SK-N-SH (cell line): ENCODE results near the gene MRPL12. TPM values are rescaled to one million over a fixed set of nuclear protein-coding genes. Genes with fewer than 3 reads are reported as not detected.
A peak's percentile ranks its signal among the peaks of the same experiment; 100 is the strongest.

Experiments
- CTCF ChIA-PET: fragments of 300-600, 350-600 bp; formaldehyde crosslinking; extraction: SDS; loops from one replicate; lab custom pipeline; 2021; lab: Yijun Ruan, JAX
- POLR2A ChIA-PET: fragments of 350-600 bp; sonication (Branson Sonifier 250); formaldehyde crosslinking; extraction: SDS; loops from one replicate; lab custom pipeline; 2020; ENCODE audit warnings: antibody characterized with exemption, inconsistent platforms; lab: Yijun Ruan, JAX
- DNase-seq: peaks from one replicate; pipeline ENCODE4 v3.0.0; 2012
- H2AFZ ChIP-seq: fragments of 200-600 bp; sonication (generic); 2 replicates; pipeline ENCODE4 v1.8.1; 2016; ENCODE audit warnings: antibody characterized with exemption, mild to moderate bottlenecking, low read depth
- H3F3A ChIP-seq: fragments of 200-600 bp; sonication (generic); replicated peaks from 2 replicates; pipeline ENCODE3; 2016; ENCODE audit warnings: antibody characterized with exemption, mild to moderate bottlenecking; ENCODE audit not compliant: insufficient read depth
- H3K27ac ChIP-seq, 2 experiments: fragments of 200-500 bp in 1 of 2; fragments of 200-600 bp in 1 of 2; sonication (Bioruptor generic) in 1 of 2; sonication (generic), shearing (Covaris generic) in 1 of 2; 2 replicates each; pipeline versions ENCODE4 v1.5.1 to v1.6.1; 2014 to 2016; ENCODE audit warnings: low read depth in 2 of 2, inconsistent platforms in 1 of 2, low read length in 1 of 2, mild to moderate bottlenecking in 1 of 2, mixed read lengths in 1 of 2
- H3K27me3 ChIP-seq: fragments of 200-600 bp; sonication (generic), shearing (Covaris generic); 2 replicates; pipeline ENCODE4 v1.6.1; 2016; ENCODE audit warnings: mixed run types; ENCODE audit not compliant: insufficient read depth
- H3K36me3 ChIP-seq, 2 experiments: fragments of 200-500 bp in 1 of 2; fragments of 200-600 bp in 1 of 2; sonication (Bioruptor generic) in 1 of 2; sonication (generic) in 1 of 2; replicated peaks in 1 of 2; 2 replicates each; pipeline versions ENCODE3 to v1.5.1; 2014 to 2016; ENCODE audit warnings: low read length in 1 of 2, mild to moderate bottlenecking in 1 of 2; ENCODE audit not compliant: insufficient read depth in 2 of 2, control insufficient read depth in 1 of 2
- H3K4me1 ChIP-seq, 2 experiments: fragments of 200-500 bp in 1 of 2; fragments of 200-600 bp in 1 of 2; sonication (Bioruptor generic) in 1 of 2; sonication (generic), shearing (Covaris generic) in 1 of 2; 2 replicates each; pipeline versions ENCODE4 v1.5.1 to v1.6.1; 2014 to 2016; ENCODE audit warnings: low read depth in 1 of 2, low read length in 1 of 2, mixed run types in 1 of 2; ENCODE audit not compliant: insufficient read depth in 2 of 2, control insufficient read depth in 1 of 2
- H3K4me2 ChIP-seq: fragments of 200-600 bp; sonication (generic), shearing (Covaris generic); 2 replicates; pipeline ENCODE4 v1.6.1; 2017; ENCODE audit warnings: mixed run types
- H3K4me3 ChIP-seq, 2 experiments: fragments of 200-500 bp in 1 of 2; fragments of 200-600 bp in 1 of 2; sonication (Bioruptor generic) in 1 of 2; sonication (generic), shearing (Covaris generic) in 1 of 2; 2 replicates each; pipeline versions ENCODE4 v1.5.1 to v1.8.1; 2014 to 2016; ENCODE audit warnings: low read depth in 2 of 2, inconsistent platforms in 1 of 2, low read length in 1 of 2, mild to moderate bottlenecking in 1 of 2, mixed read lengths in 1 of 2, moderate library complexity in 1 of 2
- H3K79me2 ChIP-seq: fragments of 200-600 bp; sonication (generic); 2 replicates; pipeline ENCODE4 v1.8.1; 2017; ENCODE audit warnings: mild to moderate bottlenecking; ENCODE audit not compliant: insufficient read depth
- H3K9ac ChIP-seq: fragments of 200-600 bp; sonication (generic); 2 replicates; pipeline ENCODE4 v1.6.1; 2017; ENCODE audit warnings: mixed run types
- H3K9me2 ChIP-seq: fragments of 200-600 bp; sonication (generic); 2 replicates; pipeline ENCODE4 v1.6.1; 2017; ENCODE audit warnings: mixed run types
- H3K9me3 ChIP-seq: fragments of 200-600 bp; sonication (generic); 2 replicates; pipeline ENCODE4 v1.6.1; 2017; ENCODE audit warnings: mixed run types, mild to moderate bottlenecking, moderate library complexity
- H4K20me1 ChIP-seq: fragments of 200-600 bp; sonication (generic); 2 replicates; pipeline ENCODE4 v1.6.1; 2017; ENCODE audit warnings: mild to moderate bottlenecking, mixed run types; ENCODE audit not compliant: insufficient read depth
- ELF1 ChIP-seq: IDR thresholded peaks from 2 replicates; pipeline ENCODE4 v1.4.0; 2012
- EP300 ChIP-seq, 2 experiments: IDR thresholded peaks; 2 replicates each; pipeline versions ENCODE4 v1.4.0 to v1.6.1; 2012; ENCODE audit warnings: borderline replicate concordance in 1 of 2, low read depth in 1 of 2, low read length in 1 of 2
- EZH2phosphoT487 ChIP-seq: fragments of 200-600 bp; sonication (generic); IDR thresholded peaks from 2 replicates; pipeline ENCODE4 v1.6.1; 2017; ENCODE audit warnings: low read depth, mixed run types, mild to moderate bottlenecking, antibody characterized with exemption, moderate library complexity, borderline replicate concordance
- FOXJ3 ChIP-seq: sonication (generic); formaldehyde crosslinking; IDR thresholded peaks from 2 replicates; pipeline ENCODE4 v1.5.1; 2020; ENCODE audit warnings: mild to moderate bottlenecking, missing genetic modification reagents
- FOXM1 ChIP-seq: IDR thresholded peaks from 2 replicates; pipeline ENCODE4 v1.4.0; 2012; ENCODE audit warnings: low read depth, mild to moderate bottlenecking
- GABPA ChIP-seq: IDR thresholded peaks from 2 replicates; pipeline ENCODE4 v1.4.0; 2012; ENCODE audit warnings: low read depth, mild to moderate bottlenecking
- GATA2 ChIP-seq: sonication (generic); formaldehyde crosslinking; IDR thresholded peaks from 2 replicates; pipeline ENCODE4 v1.5.0; 2020; ENCODE audit warnings: mild to moderate bottlenecking, missing genetic modification reagents
- MAX ChIP-seq: IDR thresholded peaks from 2 replicates; pipeline ENCODE4 v1.4.0; 2012; ENCODE audit warnings: low read depth
- MEF2A ChIP-seq: IDR thresholded peaks from 2 replicates; pipeline ENCODE4 v1.4.0; 2012; ENCODE audit warnings: low read depth, borderline replicate concordance
- MXI1 ChIP-seq: IDR thresholded peaks from 2 replicates; pipeline ENCODE4 v1.6.1; 2012; ENCODE audit warnings: mild to moderate bottlenecking, low read depth, low read length, improper control_type of control experiment
- NFIC ChIP-seq: IDR thresholded peaks from 2 replicates; pipeline ENCODE4 v1.4.0; 2012; ENCODE audit warnings: borderline replicate concordance
- NRF1 ChIP-seq: IDR thresholded peaks from 2 replicates; pipeline ENCODE4 v1.6.1; 2012; ENCODE audit warnings: low read depth, mild to moderate bottlenecking, low read length
- POLR2AphosphoS5 ChIP-seq: IDR thresholded peaks from 2 replicates; pipeline ENCODE4 v1.6.1; 2012; ENCODE audit warnings: low read depth, low read length
- RFX5 ChIP-seq: IDR thresholded peaks from 2 replicates; pipeline ENCODE4 v1.6.1; 2012; ENCODE audit warnings: mild to moderate bottlenecking, improper control_type of control experiment, low read length
- RXRA ChIP-seq: IDR thresholded peaks from 2 replicates; pipeline ENCODE4 v1.4.0; 2012; ENCODE audit warnings: low read depth, mild to moderate bottlenecking, borderline replicate concordance
- SIN3A ChIP-seq: IDR thresholded peaks from 2 replicates; pipeline ENCODE4 v1.6.1; 2012; ENCODE audit warnings: low read depth, mild to moderate bottlenecking, low read length, moderate library complexity, borderline replicate concordance
- TCF12 ChIP-seq: IDR thresholded peaks from 2 replicates; pipeline ENCODE4 v1.4.0; 2012
- TEAD4 ChIP-seq: IDR thresholded peaks from 2 replicates; pipeline ENCODE4 v1.4.0; 2012; ENCODE audit warnings: mild to moderate bottlenecking, borderline replicate concordance; ENCODE audit not compliant: insufficient read depth
- USF2 ChIP-seq: fragments of 150-350 bp; IDR thresholded peaks from 2 replicates; pipeline ENCODE4 v1.6.1; 2017; ENCODE audit warnings: antibody characterized with exemption, low read length, low read depth, borderline replicate concordance
- YY1 ChIP-seq: IDR thresholded peaks from 2 replicates; pipeline ENCODE4 v1.4.0; 2012; ENCODE audit warnings: low read depth, mild to moderate bottlenecking
- WGBS: methylation state at CpG from one replicate; pipeline ENCODE4 v1.1.6; 2017; ENCODE audit warnings: low lambda C conversion rate; 5-methylcytosine and 5-hydroxymethylcytosine counted together
- polyA plus RNA-seq, 3 experiments: library from polyadenylated mRNA; depleted of rRNA; stranded (reverse); fragments of >200 nt; gene quantifications; 2 replicates each; pipeline ENCODE4 v1.2.3, GENCODE V29; 2012
- TF ChIP-seq, protein P1 (sequence below): IDR thresholded peaks from 2 replicates; pipeline ENCODE4 v1.4.0; 2012; ENCODE audit warnings: low read depth, borderline replicate concordance

Gene MRPL12
- polyA plus RNA-seq, 1 of the 3 experiments (the other 2 are of a cell fraction) = 322 TPM

DNA sequence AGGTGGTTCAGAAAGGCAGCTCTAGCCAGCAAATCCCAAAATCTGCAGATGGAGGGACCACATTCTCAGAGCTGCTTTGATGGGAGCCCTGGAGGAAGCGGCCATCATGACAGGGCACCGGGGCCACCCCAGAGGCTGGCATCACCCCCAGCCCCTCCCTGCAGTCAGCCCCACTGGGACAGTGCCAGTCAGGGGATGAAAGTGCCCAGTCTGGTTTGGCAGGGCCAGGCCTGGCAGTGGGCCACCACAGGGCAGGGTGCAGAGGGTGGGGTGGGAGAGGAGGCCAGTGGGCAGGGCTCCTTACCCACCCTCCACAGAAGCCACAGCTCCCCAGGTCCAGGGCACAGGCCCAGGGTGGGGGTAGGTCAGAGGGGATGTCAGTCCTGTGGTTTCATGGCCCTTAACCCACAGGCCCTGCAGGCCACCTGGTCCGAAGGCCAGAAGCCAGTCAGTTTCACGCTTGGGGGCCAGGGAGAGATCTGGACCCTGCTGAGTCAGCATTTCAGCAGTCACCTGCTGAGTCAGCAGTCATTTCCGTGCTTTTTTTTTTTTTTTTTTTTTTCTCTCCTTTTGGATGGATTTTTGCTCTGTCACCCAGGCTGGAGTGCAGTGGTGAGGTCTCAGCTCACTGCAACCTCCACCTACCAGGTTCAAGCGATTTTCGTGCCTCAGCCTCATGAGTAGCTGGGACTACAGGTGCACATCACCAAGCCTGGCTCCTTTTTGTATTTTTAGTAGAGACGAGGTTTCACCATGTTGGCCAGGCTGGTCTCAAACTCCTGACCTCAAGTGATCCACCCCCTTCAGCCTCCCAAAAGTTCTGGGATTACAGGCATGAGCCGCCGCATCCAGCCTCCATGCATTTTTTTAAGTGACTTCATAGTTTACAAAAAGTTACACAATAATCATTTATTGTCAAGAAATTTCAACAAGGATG, 19.3 kb downstream of the MRPL12 start:
- POLR2A ChIA-PET = interaction anchor here (0.6 to 4.9 kb wide), 4 partner anchors 9 to 47 kb away, joined by 3 to 30 read pairs (median 4); partner anchors contain the start of gene SLC25A10
- CTCF ChIA-PET = interaction anchor here (0.5 to 5.3 kb wide), 6 partner anchors 9 to 100 kb away, joined by 3 to 41 read pairs (median 5); partner anchors contain the start of gene SLC25A10

DNA sequence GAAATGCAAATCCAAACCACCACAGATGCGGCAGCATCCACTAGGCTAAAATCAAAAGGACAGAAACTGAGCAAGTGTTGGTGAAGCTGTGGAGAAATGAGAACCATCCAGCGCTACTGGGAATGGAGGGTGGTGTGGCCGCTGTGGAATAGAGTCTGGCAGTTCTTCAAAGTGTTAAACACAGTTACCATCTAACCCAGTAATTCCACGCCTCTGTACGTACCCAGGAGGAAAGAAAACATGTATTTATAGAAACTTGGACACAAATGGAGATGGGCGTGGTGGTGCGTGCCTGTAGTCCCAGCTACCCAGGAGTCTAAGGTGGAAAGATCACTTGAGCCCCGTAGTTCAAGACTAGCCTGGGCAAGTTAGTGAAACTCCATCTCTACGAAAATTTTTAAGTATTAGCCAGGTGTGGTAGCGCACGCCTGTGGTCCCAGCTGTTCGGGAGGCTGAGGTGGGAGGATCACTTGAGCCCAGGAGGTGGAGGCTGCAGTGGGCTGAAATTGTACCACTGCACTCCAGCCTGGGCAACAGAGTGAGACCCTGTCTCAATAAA, 20.6 kb downstream of the MRPL12 start:
- H3F3A ChIP-seq = peaks cover 23% of the 10 kb centered on the region
- TF ChIP-seq TEAD4 (no peak), ELF1 (no peak), GABPA (no peak), FOXM1 (no peak), USF2 (no peak), EP300 (IDR thresholded peaks at IDR 0.05; ENCODE audit: borderline replicate concordance in 1 of 2, low read depth in 1 of 2, low read length in 1 of 2) (no peak), RFX5 (no peak), NRF1 (no peak), MAX (no peak)

More for the DNA sequence above, 19.3 kb downstream of the MRPL12 start:
- Histone ChIP-seq H3K36me3 (peaks cover 0 to 3% of the 10 kb centered on the region in 2 experiments), H3K9me2 (no peaks in the 10 kb centered on the region), H3K79me2 (no peaks in the 10 kb centered on the region), H3K9me3 (no peaks in the 10 kb centered on the region), H3K27ac (no peak overlapping the region), H4K20me1 (no peaks in the 10 kb centered on the region), H3K4me2 (no peak overlapping the region), H3K9ac (no peak overlapping the region), H3K4me1 (peaks cover 0 to 3% of the 10 kb centered on the region in 2 experiments; a peak in 1 of 4 replicates), H3K4me3 (no peak overlapping the region), H2AFZ (no peak overlapping the region), H3K27me3 (no peaks in the 10 kb centered on the region), H3F3A (peaks cover 23% of the 10 kb centered on the region)
- TF ChIP-seq NRF1 = no peak
- TF ChIP-seq GATA2 (CRISPR knock-in tag) = no peak
- no peak for TF ChIP-seq USF2
- no peak for TF ChIP-seq FOXJ3 (CRISPR knock-in tag)
- no peak for TF ChIP-seq TCF12
- TF ChIP-seq EZH2phosphoT487 = no peak
- no peak for TF ChIP-seq MXI1
- TF ChIP-seq YY1 = no peak
- TF ChIP-seq, protein P1, sequence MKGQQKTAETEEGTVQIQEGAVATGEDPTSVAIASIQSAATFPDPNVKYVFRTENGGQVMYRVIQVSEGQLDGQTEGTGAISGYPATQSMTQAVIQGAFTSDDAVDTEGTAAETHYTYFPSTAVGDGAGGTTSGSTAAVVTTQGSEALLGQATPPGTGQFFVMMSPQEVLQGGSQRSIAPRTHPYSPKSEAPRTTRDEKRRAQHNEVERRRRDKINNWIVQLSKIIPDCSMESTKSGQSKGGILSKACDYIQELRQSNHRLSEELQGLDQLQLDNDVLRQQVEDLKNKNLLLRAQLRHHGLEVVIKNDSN = no peak
- no peak for TF ChIP-seq SIN3A
- TF ChIP-seq NFIC = 0 out of 2 replicates have a peak, but pooled peaks have one; percentile 10
- TF ChIP-seq EP300 (IDR thresholded peaks at IDR 0.05; ENCODE audit: borderline replicate concordance in 1 of 2, low read depth in 1 of 2, low read length in 1 of 2) = no peak
- TF ChIP-seq RXRA = no peak
- TF ChIP-seq MAX = no peak
- TF ChIP-seq MEF2A = no peak
- 0 out of 2 replicates have a peak, but pooled peaks have one; percentile 32 for TF ChIP-seq POLR2AphosphoS5
- no peak for TF ChIP-seq GABPA
- peak; percentile 64 for DNase-seq
- 60% methylated on average over 10 of the region's 10 CpGs for WGBS

More for the DNA sequence above, 20.6 kb downstream of the MRPL12 start:
- peak overlapping the region; percentile 21 for H3K4me2 ChIP-seq
- DNase-seq = no peak
- H3K27me3 ChIP-seq = no peaks in the 10 kb centered on the region
- POLR2A ChIA-PET = interaction anchor here (0.5 to 4.9 kb wide), 3 partner anchors 11 to 241 kb away, joined by 3 to 30 read pairs (median 3); partner anchors contain the start of genes MCRIP1 and SLC25A10
- no peaks in the 10 kb centered on the region for H4K20me1 ChIP-seq
- CTCF ChIA-PET = interaction anchor here (0.6 to 5.3 kb wide), 6 partner anchors 10 to 145 kb away, joined by 3 to 41 read pairs (median 4); partner anchors contain the start of gene SLC25A10
- no peaks in the 10 kb centered on the region for H3K36me3 ChIP-seq
- H3K4me1 ChIP-seq = peaks cover 0 to 3% of the 10 kb centered on the region in 2 experiments; a peak in 1 of 4 replicates
- H3K9me2 ChIP-seq = no peaks in the 10 kb centered on the region
- H2AFZ ChIP-seq = no peak overlapping the region
- H3K9ac ChIP-seq = no peak overlapping the region
- H3K79me2 ChIP-seq = no peaks in the 10 kb centered on the region
- H3K4me3 ChIP-seq = no peak overlapping the region
- no peak overlapping the region for H3K27ac ChIP-seq
- 22% methylated on average over 12 of the region's 12 CpGs for WGBS
- no peaks in the 10 kb centered on the region for H3K9me3 ChIP-seq
